ENCODE results near the gene WNT2. TPM values are rescaled to one million over a fixed set of nuclear protein-coding genes. Genes with fewer than 3 reads are reported as not detected.
A peak's percentile ranks its signal among the peaks of the same experiment; 100 is the strongest.
"Not testable (repeated sequence)": the region's sequence is repeated elsewhere in the genome, so short reads cannot be mapped to it uniquely, and the experiment has no call there.

Gene WNT2
- total and polyA plus RNA-seq, 9 donors: 0.30 to 14.8 (median 4.7) TPM

GRCh38 chr7:117248829-117249228 lies 74.0 kb downstream of the WNT2 start:
- Histone ChIP-seq H3K4me1 (ENCODE audit: control insufficient read depth, insufficient read depth, low read length) (no peaks in the 10 kb centered on the region), H3K36me3 (ENCODE audit: control insufficient read depth, insufficient read depth, low read length) (no peaks in the 10 kb centered on the region), H3K4me3 (ENCODE audit: low read length) (no peak overlapping the region), H3K9me3 (replicated peaks; ENCODE audit: control insufficient read depth, low read depth, low read length) (peaks cover 3% of the 10 kb centered on the region), H3K27me3 (ENCODE audit: control insufficient read depth, insufficient read depth, low read length) (no peaks in the 10 kb centered on the region), H3K27ac (ENCODE audit: low read length) (no peak overlapping the region)
- WGBS (ENCODE audit: insufficient coverage): 44% methylated on average over 5 of the region's 5 CpGs
- no peak for DNase-seq

DNA sequence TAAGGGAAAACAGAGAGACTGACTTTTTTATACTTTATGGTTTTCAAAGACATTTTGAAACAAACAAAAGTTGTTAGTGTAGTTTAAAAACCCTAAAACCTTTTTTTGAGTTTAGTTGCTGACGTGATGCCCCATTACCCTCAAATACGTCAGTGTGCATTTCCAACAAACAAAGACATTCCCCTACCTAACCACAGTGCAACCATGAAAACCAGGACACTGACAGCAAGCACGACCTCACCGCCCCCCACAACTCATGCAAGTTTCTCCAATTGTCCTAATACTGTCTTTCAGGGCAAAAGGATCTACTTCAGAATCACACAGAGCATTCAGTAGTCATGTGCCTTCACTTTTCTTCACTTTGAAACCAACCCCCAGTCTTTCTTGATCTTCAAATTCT lies 75.0 kb downstream of the WNT2 start:
- no peak for DNase-seq

DNA sequence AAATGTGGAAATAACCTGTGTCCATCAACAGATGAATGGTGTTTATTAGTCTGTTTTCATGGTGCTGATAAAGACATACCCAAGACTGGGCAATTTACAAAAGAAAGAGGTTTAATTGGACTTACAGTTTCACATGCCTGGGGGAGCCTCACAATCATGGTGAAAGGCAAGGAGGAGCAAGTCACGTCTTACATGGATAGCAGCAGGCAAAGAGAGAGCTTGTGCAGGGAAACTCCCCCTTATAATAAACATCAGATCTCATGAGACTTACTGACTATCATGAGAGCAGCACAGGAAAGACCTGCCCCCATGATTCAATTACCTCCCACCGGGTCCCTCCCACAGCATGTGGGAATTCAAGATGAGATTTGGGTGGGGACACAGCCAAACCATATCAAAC lies 77.2 kb downstream of the WNT2 start:
- not testable (repeated sequence) for H3K27me3 ChIP-seq (ENCODE audit: control insufficient read depth, insufficient read depth, low read length); H3K9me3 ChIP-seq (replicated peaks; ENCODE audit: control insufficient read depth, low read depth, low read length); DNase-seq; H3K27ac ChIP-seq (ENCODE audit: low read length); H3K4me3 ChIP-seq (ENCODE audit: low read length); H3K36me3 ChIP-seq (ENCODE audit: control insufficient read depth, insufficient read depth, low read length); H3K4me1 ChIP-seq (ENCODE audit: control insufficient read depth, insufficient read depth, low read length)
- 83% methylated on average over 1 of the region's 2 CpGs for WGBS (ENCODE audit: insufficient coverage)

More for the DNA sequence above, 75.0 kb downstream of the WNT2 start:
- no peaks in the 10 kb centered on the region for H3K27me3 ChIP-seq (ENCODE audit: control insufficient read depth, insufficient read depth, low read length)
- H3K4me3 ChIP-seq (ENCODE audit: low read length): no peak overlapping the region
- H3K4me1 ChIP-seq (ENCODE audit: control insufficient read depth, insufficient read depth, low read length): no peaks in the 10 kb centered on the region
- no peak overlapping the region for H3K27ac ChIP-seq (ENCODE audit: low read length)
- 85% methylated on average over 4 of the region's 4 CpGs for WGBS (ENCODE audit: insufficient coverage)
- H3K36me3 ChIP-seq (ENCODE audit: control insufficient read depth, insufficient read depth, low read length): no peaks in the 10 kb centered on the region
- H3K9me3 ChIP-seq (replicated peaks; ENCODE audit: control insufficient read depth, low read depth, low read length): peaks cover 3% of the 10 kb centered on the region

DNA sequence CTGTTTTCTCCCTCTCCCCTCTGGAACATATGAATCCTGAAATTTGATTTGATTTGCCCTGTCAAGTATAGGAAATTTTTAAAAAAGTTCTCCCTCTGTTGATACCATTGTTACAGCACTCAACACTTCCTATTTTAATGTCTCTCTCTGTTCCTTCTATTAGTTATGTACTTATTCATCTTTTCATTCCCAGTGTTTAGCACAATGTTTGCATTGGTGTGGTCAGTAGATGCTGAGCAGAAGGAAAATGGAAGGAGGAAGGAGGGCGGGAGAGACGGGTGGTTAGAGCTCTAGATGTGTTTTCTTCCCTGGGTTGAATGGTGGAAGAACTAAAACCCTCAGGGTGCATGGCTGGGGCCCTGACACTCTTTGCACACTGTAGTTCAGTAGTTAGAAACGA lies 79.5 kb downstream of the WNT2 start:
- H3K4me1 ChIP-seq (ENCODE audit: control insufficient read depth, insufficient read depth, low read length): no peaks in the 10 kb centered on the region
- no peak overlapping the region for H3K4me3 ChIP-seq (ENCODE audit: low read length)
- H3K9me3 ChIP-seq (replicated peaks; ENCODE audit: control insufficient read depth, low read depth, low read length): peaks cover 3% of the 10 kb centered on the region
- H3K27ac ChIP-seq (ENCODE audit: low read length): no peak overlapping the region
- WGBS (ENCODE audit: insufficient coverage): 87% methylated on average over 2 of the region's 3 CpGs
- H3K36me3 ChIP-seq (ENCODE audit: control insufficient read depth, insufficient read depth, low read length): no peaks in the 10 kb centered on the region
- H3K27me3 ChIP-seq (ENCODE audit: control insufficient read depth, insufficient read depth, low read length): no peaks in the 10 kb centered on the region
- DNase-seq: no peak

- Histone ChIP-seq H3K4me1 (ENCODE audit: control insufficient read depth, insufficient read depth, low read length) (no peaks in the 10 kb centered on the region), H3K4me3 (ENCODE audit: low read length) (no peak overlapping the region), H3K27me3 (ENCODE audit: control insufficient read depth, insufficient read depth, low read length) (no peaks in the 10 kb centered on the region), H3K9me3 (replicated peaks; ENCODE audit: control insufficient read depth, low read depth, low read length) (peaks cover 3% of the 10 kb centered on the region), H3K36me3 (ENCODE audit: control insufficient read depth, insufficient read depth, low read length) (no peaks in the 10 kb centered on the region), H3K27ac (ENCODE audit: low read length) (no peak overlapping the region)
- no peak for DNase-seq
- WGBS (ENCODE audit: insufficient coverage): no CpG with 5 or more reads among the region's 4 CpGs
These were observed 81.8 kb downstream of the WNT2 start for GRCh38 chr7:117241088-117241487.

- Histone ChIP-seq H3K4me3 (ENCODE audit: low read length) (no peak overlapping the region), H3K36me3 (ENCODE audit: control insufficient read depth, insufficient read depth, low read length) (no peaks in the 10 kb centered on the region), H3K27me3 (ENCODE audit: control insufficient read depth, insufficient read depth, low read length) (no peaks in the 10 kb centered on the region), H3K4me1 (ENCODE audit: control insufficient read depth, insufficient read depth, low read length) (no peaks in the 10 kb centered on the region), H3K27ac (ENCODE audit: low read length) (no peak overlapping the region), H3K9me3 (replicated peaks; ENCODE audit: control insufficient read depth, low read depth, low read length) (peaks cover 5% of the 10 kb centered on the region)
- no peak for DNase-seq
- WGBS (ENCODE audit: insufficient coverage): 80% methylated on average over 4 of the region's 7 CpGs
These were observed 83.9 kb downstream of the WNT2 start for GRCh38 chr7:117238937-117239336.

DNA sequence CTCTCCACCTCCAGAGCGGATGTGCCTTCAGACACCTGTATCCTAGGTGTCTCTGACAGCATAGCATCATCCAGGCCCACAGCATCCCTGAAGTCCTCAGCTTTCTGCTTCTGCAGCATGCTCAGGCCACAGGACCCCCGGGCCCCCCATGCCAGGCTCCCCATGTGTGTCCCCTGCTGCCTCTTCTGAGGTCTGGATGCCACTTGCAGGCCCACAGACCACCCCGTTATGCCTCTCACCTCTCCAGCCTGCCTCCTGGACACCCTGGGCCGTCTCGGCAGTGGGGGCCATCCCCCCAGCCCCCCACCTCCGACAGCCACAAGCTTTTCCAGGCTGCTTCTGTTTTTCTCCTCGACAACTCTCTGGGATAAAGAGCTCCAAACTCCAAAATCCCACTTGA lies 84.4 kb downstream of the WNT2 start:
- Histone ChIP-seq H3K27ac (ENCODE audit: low read length) (no peak overlapping the region), H3K27me3 (ENCODE audit: control insufficient read depth, insufficient read depth, low read length) (no peaks in the 10 kb centered on the region), H3K36me3 (ENCODE audit: control insufficient read depth, insufficient read depth, low read length) (no peaks in the 10 kb centered on the region), H3K4me3 (ENCODE audit: low read length) (no peak overlapping the region), H3K4me1 (ENCODE audit: control insufficient read depth, insufficient read depth, low read length) (no peaks in the 10 kb centered on the region), H3K9me3 (replicated peaks; ENCODE audit: control insufficient read depth, low read depth, low read length) (peaks cover 5% of the 10 kb centered on the region)
- 84% methylated on average over 5 of the region's 7 CpGs for WGBS (ENCODE audit: insufficient coverage)
- DNase-seq: no peak

- no peak overlapping the region for H3K4me3 ChIP-seq (ENCODE audit: low read length)
- DNase-seq: no peak
- H3K27ac ChIP-seq (ENCODE audit: low read length): no peak overlapping the region
- H3K27me3 ChIP-seq (ENCODE audit: control insufficient read depth, insufficient read depth, low read length): no peaks in the 10 kb centered on the region
- H3K36me3 ChIP-seq (ENCODE audit: control insufficient read depth, insufficient read depth, low read length): no peaks in the 10 kb centered on the region
- no peaks in the 10 kb centered on the region for H3K4me1 ChIP-seq (ENCODE audit: control insufficient read depth, insufficient read depth, low read length)
- WGBS (ENCODE audit: insufficient coverage): 83% methylated on average over 5 of the region's 5 CpGs
- peaks cover 5% of the 10 kb centered on the region for H3K9me3 ChIP-seq (replicated peaks; ENCODE audit: control insufficient read depth, low read depth, low read length)
These were observed 85.2 kb downstream of the WNT2 start for GRCh38 chr7:117237646-117238045.

- Histone ChIP-seq H3K27me3 (ENCODE audit: control insufficient read depth, insufficient read depth, low read length) (no peaks in the 10 kb centered on the region), H3K36me3 (ENCODE audit: control insufficient read depth, insufficient read depth, low read length) (no peaks in the 10 kb centered on the region), H3K4me1 (ENCODE audit: control insufficient read depth, insufficient read depth, low read length) (peaks cover 17% of the 10 kb centered on the region), H3K4me3 (ENCODE audit: low read length) (no peak overlapping the region), H3K9me3 (replicated peaks; ENCODE audit: control insufficient read depth, low read depth, low read length) (peaks cover 5% of the 10 kb centered on the region), H3K27ac (ENCODE audit: low read length) (no peak overlapping the region)
- no peak for DNase-seq
- no CpG with 5 or more reads among the region's 3 CpGs for WGBS (ENCODE audit: insufficient coverage)
These were observed 91.9 kb downstream of the WNT2 start for GRCh38 chr7:117231047-117231359.

DNA sequence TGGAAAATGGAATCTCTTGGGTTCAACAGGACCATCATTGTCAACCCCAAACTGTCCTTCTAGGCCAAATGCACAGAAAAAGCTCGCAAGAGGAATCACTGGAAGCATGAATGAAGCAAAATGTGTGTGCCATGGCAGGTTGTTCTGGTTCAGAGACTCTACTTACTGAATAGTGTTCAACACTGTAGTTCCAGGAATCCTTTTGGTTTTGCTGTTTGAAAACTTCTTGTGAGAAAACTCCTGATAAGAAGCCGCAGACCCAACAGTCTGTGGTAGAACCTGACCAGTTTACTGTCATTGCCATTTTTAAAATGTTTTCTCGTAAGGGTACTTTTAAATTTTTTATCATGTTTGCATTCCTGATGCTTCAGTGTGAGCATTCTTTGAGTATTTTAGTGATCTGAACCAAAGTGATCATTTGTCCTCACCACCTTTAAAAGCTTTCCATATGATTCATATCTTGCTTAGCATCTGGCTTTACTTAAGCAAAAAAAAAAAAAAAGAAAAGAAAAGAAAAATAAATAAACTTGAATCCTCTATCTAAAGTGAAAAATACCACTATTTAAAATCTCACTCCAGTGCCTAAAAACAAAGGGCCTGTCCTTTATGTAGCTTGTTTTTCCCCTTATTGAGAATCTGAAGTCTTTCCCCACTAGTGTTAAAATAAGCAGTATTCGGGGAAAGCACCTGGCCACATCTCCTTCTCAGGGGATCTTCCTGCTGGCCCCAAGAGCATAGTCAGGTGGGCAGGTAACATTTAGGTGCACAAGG lies 92.4 kb downstream of the WNT2 start:
- Histone ChIP-seq H3K4me1 (ENCODE audit: control insufficient read depth, insufficient read depth, low read length) (peaks cover 17% of the 10 kb centered on the region), H3K9me3 (replicated peaks; ENCODE audit: control insufficient read depth, low read depth, low read length) (peaks cover 3% of the 10 kb centered on the region), H3K27ac (ENCODE audit: low read length) (no peak overlapping the region), H3K36me3 (ENCODE audit: control insufficient read depth, insufficient read depth, low read length) (no peaks in the 10 kb centered on the region), H3K4me3 (ENCODE audit: low read length) (no peak overlapping the region), H3K27me3 (ENCODE audit: control insufficient read depth, insufficient read depth, low read length) (no peaks in the 10 kb centered on the region)
- 86% methylated on average over 1 of the region's 4 CpGs for WGBS (ENCODE audit: insufficient coverage)
- no peak for DNase-seq

- Histone ChIP-seq H3K9me3 (replicated peaks; ENCODE audit: control insufficient read depth, low read depth, low read length) (no peaks in the 10 kb centered on the region), H3K27me3 (ENCODE audit: control insufficient read depth, insufficient read depth, low read length) (no peaks in the 10 kb centered on the region), H3K4me3 (ENCODE audit: low read length) (no peak overlapping the region), H3K36me3 (ENCODE audit: control insufficient read depth, insufficient read depth, low read length) (no peaks in the 10 kb centered on the region), H3K4me1 (ENCODE audit: control insufficient read depth, insufficient read depth, low read length) (peaks cover 17% of the 10 kb centered on the region), H3K27ac (ENCODE audit: low read length) (peak overlapping the region; percentile 36)
- WGBS (ENCODE audit: insufficient coverage): 100% methylated on average over 1 of the region's 3 CpGs
- DNase-seq: peak; percentile 85
These were observed 93.5 kb downstream of the WNT2 start for GRCh38 chr7:117229350-117229749.

All from muscle of leg (tissue), 11 donors.